LNCAP (cell line): Measurements from ENCODE around the gene SLC6A6.

Experiments
- CTCF ChIP-seq: fragments of 450-650 bp; IDR thresholded peaks from 2 replicates; pipeline ENCODE4 v1.5.1; 2017; ENCODE audit warnings: mild to moderate bottlenecking

Gene SLC6A6

DNA sequence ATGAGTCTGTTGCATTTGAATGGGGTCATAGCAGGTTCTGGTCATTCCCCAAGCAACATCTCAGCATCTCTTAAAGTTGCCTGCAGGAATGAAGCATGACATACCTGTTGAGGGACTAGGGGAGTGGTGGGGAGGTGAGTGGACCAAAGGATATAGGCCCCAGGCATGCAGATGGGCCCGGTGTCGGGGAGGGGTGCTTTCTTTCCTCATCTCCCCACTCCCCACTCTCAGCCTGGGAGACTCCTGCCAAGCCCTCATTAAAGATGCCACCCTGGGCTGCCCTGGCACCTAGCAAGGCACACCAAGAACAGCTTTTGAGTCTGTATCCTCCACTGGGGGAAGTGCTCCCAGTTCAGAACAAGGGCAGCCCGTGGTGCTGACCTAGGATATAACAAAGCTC, 83.6 kb downstream of the SLC6A6 start:
- no peak for TF ChIP-seq CTCF

GRCh38 chr3:14486460-14486859, 84.1 kb downstream of the SLC6A6 start:
- no peak for TF ChIP-seq CTCF

DNA sequence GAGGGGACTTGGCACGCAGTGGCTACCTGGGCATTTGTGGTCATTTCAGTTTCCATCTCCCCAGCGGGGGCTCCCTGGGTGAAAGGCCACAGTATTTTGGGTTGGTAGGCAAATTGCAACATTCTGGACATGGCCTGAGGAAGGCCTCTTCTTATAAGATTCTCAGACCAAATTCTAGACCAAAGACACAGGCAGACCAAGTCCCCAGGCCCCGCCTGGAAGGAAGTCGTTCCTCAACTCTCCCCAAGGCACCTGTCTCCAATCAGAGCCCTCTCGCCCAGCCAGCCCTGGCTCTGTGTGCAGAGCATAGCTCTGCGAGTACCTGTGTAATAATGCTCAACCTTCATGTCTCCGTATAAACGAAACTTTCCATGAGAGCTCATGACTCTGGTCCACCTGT, 84.7 kb downstream of the SLC6A6 start:
- no peak for TF ChIP-seq CTCF

DNA sequence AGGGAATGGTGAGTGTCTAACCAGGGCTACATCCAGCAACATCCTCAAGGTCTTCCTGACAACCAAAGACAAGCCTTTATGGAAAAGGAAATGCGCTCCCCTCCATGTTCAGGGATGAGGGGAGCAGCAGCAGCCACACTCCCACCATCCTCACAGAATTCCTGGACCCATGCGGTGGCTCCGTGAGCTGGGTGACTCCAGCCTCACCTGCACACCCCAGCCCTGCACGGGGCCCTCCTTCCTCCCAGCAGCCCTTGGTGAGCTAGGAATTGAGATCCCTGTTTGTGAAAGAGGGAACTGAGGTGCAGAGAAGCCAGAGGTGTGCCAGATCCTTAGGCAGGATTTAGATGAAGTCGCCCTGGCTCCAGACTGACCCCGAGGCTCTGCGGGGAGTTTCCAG, 85.4 kb downstream of the SLC6A6 start:
- TF ChIP-seq CTCF = no peak

DNA sequence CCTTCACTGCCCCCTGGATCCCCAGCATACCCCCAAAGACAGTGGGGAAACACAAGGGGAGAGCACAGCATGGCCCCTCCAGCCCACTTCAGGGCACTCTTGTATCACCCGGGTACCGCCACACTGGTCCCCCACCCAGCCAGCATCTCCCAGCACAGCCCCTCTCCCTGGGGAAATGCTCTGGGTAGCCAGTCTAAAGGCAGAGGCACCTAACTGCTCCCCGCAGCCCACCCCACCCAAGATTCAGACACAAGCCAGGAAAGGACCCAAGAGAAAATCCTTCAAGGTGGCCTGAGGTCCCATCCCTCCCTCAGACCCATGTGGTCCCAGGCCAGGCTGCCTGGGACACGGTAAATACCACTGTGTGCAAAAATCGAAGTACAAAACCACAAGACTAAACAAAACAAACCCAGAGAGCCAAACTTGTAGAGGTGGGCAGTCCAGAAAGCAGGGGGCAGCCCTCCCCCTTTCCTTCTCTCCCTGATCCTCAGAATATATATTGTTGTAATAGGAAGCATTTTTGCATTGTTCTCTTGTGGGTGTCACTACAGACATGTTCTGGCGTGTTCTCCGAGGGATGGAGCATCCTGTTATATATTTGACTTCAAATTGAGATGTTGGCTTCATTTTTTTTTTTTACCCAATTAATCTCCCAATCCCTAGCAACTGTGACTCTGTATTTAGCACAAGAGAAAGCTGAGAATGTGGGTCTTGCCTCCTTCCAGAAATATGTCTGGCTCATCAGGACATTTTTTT, 86.1 kb downstream of the SLC6A6 start:
- no peak for TF ChIP-seq CTCF

GRCh38 chr3:14489641-14490040, 87.2 kb downstream of the SLC6A6 start:
- TF ChIP-seq CTCF = no peak

GRCh38 chr3:14490255-14490654, 87.8 kb downstream of the SLC6A6 start:
- no peak for TF ChIP-seq CTCF

DNA sequence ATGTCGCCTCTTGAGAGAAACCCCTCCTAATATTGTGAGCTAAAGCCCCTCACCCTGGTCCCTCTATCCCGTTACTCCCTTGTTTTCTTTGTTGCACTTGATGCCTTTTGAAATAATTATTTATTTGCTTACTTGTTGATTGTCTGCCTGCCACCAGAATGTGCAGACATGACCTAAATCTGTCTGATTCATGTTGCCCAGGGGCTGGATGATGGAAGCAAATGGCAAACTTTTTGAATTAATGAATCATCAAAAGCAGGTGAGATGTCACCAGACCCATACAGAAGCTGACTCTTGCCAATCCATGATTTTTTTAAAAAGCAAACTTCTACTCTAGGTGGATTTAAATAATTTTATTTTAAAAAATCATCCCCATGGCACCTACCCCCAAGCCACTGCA, 88.4 kb downstream of the SLC6A6 start:
- no peak for TF ChIP-seq CTCF
